Natural killer cell (primary cell): Measurements from ENCODE around the gene MRGPRD. TPM values are rescaled to one million over a fixed set of nuclear protein-coding genes. Genes with fewer than 3 reads are reported as not detected.

Source experiments
- ATAC-seq, 3 donors: fragments of 150-1000 bp in 2 of 3; fragments of 200-7000 bp in 1 of 3; cut with Tn5 transposase; 1 replicate in 1 of 3; 2 replicates in 2 of 3; pipeline ENCODE4 v1.10.0; 2021; ENCODE audit warnings: mild to moderate bottlenecking in 2 of 3, moderate library complexity in 2 of 3
- DNase-seq, 2 donors: peaks; one replicate each; pipeline versions ENCODE4 v3.0.0 to v3.0.0-alpha.2; 2013 to 2021; ENCODE audit warnings: mixed read lengths in 1 of 2
- H3K27ac ChIP-seq: one replicate; pipeline ENCODE4 v1.5.1; 2013; ENCODE audit warnings: mild to moderate bottlenecking, low read length
- H3K27me3 ChIP-seq: one replicate; pipeline ENCODE4 v1.6.1; 2013; ENCODE audit warnings: low read length; ENCODE audit not compliant: control insufficient read depth, insufficient read depth
- H3K36me3 ChIP-seq: one replicate; pipeline ENCODE4 v1.6.1; 2013; ENCODE audit warnings: low read length; ENCODE audit not compliant: control insufficient read depth, insufficient read depth
- H3K4me1 ChIP-seq: one replicate; pipeline ENCODE4 v1.6.1; 2013; ENCODE audit warnings: low read length; ENCODE audit not compliant: control insufficient read depth, insufficient read depth
- H3K4me3 ChIP-seq: one replicate; pipeline ENCODE4 v1.5.1; 2013; ENCODE audit warnings: low read length
- H3K9me3 ChIP-seq: one replicate; pipeline ENCODE4 v1.6.1; 2013; ENCODE audit warnings: low read length; ENCODE audit not compliant: control insufficient read depth, insufficient read depth
- H3K27ac Mint-ChIP-seq, 2 donors: one replicate each; pipeline ENCODE4 v1.8.0; 2022; ENCODE audit warnings: mild to moderate bottlenecking in 2 of 2, mixed read lengths in 2 of 2, moderate library complexity in 1 of 2
- H3K27me3 Mint-ChIP-seq, 2 donors: one replicate each; pipeline ENCODE4 v1.8.0; 2022; ENCODE audit warnings: low read depth in 2 of 2, mixed read lengths in 2 of 2
- H3K36me3 Mint-ChIP-seq: one replicate; pipeline ENCODE4 v1.8.0; 2022; ENCODE audit warnings: mixed read lengths
- H3K4me1 Mint-ChIP-seq, 2 donors: one replicate each; pipeline ENCODE4 v1.8.0; 2022; ENCODE audit warnings: mixed read lengths in 2 of 2
- H3K4me3 Mint-ChIP-seq: one replicate; pipeline ENCODE4 v1.8.0; 2022; ENCODE audit warnings: mild to moderate bottlenecking, moderate library complexity, mixed read lengths
- H3K9me3 Mint-ChIP-seq, 2 donors: one replicate each; pipeline ENCODE4 v1.8.0; 2022; ENCODE audit warnings: mixed read lengths in 2 of 2
- CTCF ChIP-seq: fragments of 200-600 bp; IDR thresholded peaks from one replicate; pipeline ENCODE4 v1.8.0; 2022; ENCODE audit warnings: antibody characterized with exemption
- WGBS: methylation state at CpG from one replicate; pipeline ENCODE4 v1.1.7; 2013; ENCODE audit warnings: missing lambda C conversion rate; ENCODE audit not compliant: insufficient coverage; 5-methylcytosine and 5-hydroxymethylcytosine counted together
- intact Hi-C: fragments of 100-400 bp; cut with micrococcal nuclease; formaldehyde crosslinking; loops from one replicate; pipeline ENCODE4 v1.14.2; 2022
- total RNA-seq, 4 donors: library from RNA; stranded (reverse); fragments of 120-200 nt in 1 of 4; gene quantifications; one replicate each; pipeline versions ENCODE4 v1.2.3 to v1.2.4, GENCODE V29; 2013 to 2022

Gene MRGPRD
- total RNA-seq, 3 donors from 2014 or later (not counting 1 experiment from before 2014, with no cell fraction given): not detected

- H3K9me3 ChIP-seq: no peaks in the 10 kb centered on the region
- H3K4me3 ChIP-seq: no peak overlapping the region
- no peaks in the 10 kb centered on the region for H3K27me3 ChIP-seq
- no peak overlapping the region for H3K27ac ChIP-seq
- Mint-ChIP-seq H3K27ac (no peak overlapping the region), H3K27me3 (peaks cover 0 to 7% of the 10 kb centered on the region in 2 donors), H3K36me3 (no peaks in the 10 kb centered on the region), H3K4me3 (no peak overlapping the region), H3K9me3 (no peaks in the 10 kb centered on the region), H3K4me1 (peaks cover 4 to 5% of the 10 kb centered on the region in 2 donors)
- intact Hi-C loops: no loop called here
- WGBS: 88% methylated on average over 14 of the region's 15 CpGs
- no peaks in the 10 kb centered on the region for H3K36me3 ChIP-seq
- ATAC-seq (no peak), DNase-seq (peak in 1 of 2 donors; percentile 44)
- TF ChIP-seq CTCF: no peak
- no peaks in the 10 kb centered on the region for H3K4me1 ChIP-seq
Measured at GRCh38 chr11:68965901-68966853, 14.6 kb downstream of the MRGPRD start.

- no peak overlapping the region for H3K27ac ChIP-seq
- H3K4me3 ChIP-seq: no peak overlapping the region
- WGBS: 96% methylated on average over 3 of the region's 3 CpGs
- intact Hi-C loops: no loop called here
- H3K27me3 ChIP-seq: no peaks in the 10 kb centered on the region
- H3K36me3 ChIP-seq: no peaks in the 10 kb centered on the region
- no peaks in the 10 kb centered on the region for H3K4me1 ChIP-seq
- Mint-ChIP-seq H3K27me3 (peaks cover 0 to 7% of the 10 kb centered on the region in 2 donors), H3K4me3 (no peak overlapping the region), H3K36me3 (no peaks in the 10 kb centered on the region), H3K9me3 (no peaks in the 10 kb centered on the region), H3K4me1 (peaks cover 4 to 5% of the 10 kb centered on the region in 2 donors), H3K27ac (no peak overlapping the region)
- ATAC-seq: peak in 1 of 3 donors; percentile 61
- no peak for TF ChIP-seq CTCF
- no peaks in the 10 kb centered on the region for H3K9me3 ChIP-seq
- DNase-seq: peak in 1 of 2 donors; percentile 29
Measured at GRCh38 chr11:68963779-68964178, 17.0 kb downstream of the MRGPRD start.

GRCh38 chr11:68962527-68963250 lies 18.1 kb downstream of the MRGPRD start:
- no peaks in the 10 kb centered on the region for H3K4me1 ChIP-seq
- TF ChIP-seq CTCF: no peak
- peaks cover 0 to 2% of the 10 kb centered on the region in 2 donors for H3K27me3 Mint-ChIP-seq
- H3K27me3 ChIP-seq: no peaks in the 10 kb centered on the region
- ATAC-seq: peak in 1 of 3 donors; percentile 28
- H3K9me3 ChIP-seq: no peaks in the 10 kb centered on the region
- H3K27ac ChIP-seq: no peak overlapping the region
- H3K27ac Mint-ChIP-seq: no peak overlapping the region
- H3K36me3 ChIP-seq: no peaks in the 10 kb centered on the region
- WGBS: 67% methylated on average over 15 of the region's 16 CpGs
- peak in 1 of 2 donors; percentile 74 for DNase-seq
- no peak overlapping the region for H3K4me3 ChIP-seq
- peaks cover 4 to 5% of the 10 kb centered on the region in 2 donors for H3K4me1 Mint-ChIP-seq
- intact Hi-C loops: no loop called here
- H3K4me3 Mint-ChIP-seq: no peak overlapping the region
- H3K36me3 Mint-ChIP-seq: no peaks in the 10 kb centered on the region
- H3K9me3 Mint-ChIP-seq: no peaks in the 10 kb centered on the region
